ENCODE data around the gene KLRG1.

- TF ChIP-seq CTCF (conservative IDR thresholded peaks at IDR 0.05 in 1 of 2, IDR thresholded peaks at IDR 0.05 in 1 of 2; ENCODE audit: extremely low read depth in 1 of 2, insufficient read depth in 1 of 2, low read depth in 1 of 2, low read length in 2 of 2) (no peak), EZH2 (IDR thresholded peaks at IDR 0.05; ENCODE audit: borderline replicate concordance, low read length) (no peak)
These were observed 51.3 kb downstream of the KLRG1 start for GRCh38 chr12:9040484-9041186.

Measured in mammary epithelial cell (primary cell).